H9 (cell line): ENCODE results near the gene LRRC52. TPM values are rescaled to one million over a fixed set of nuclear protein-coding genes. Genes with fewer than 3 reads are reported as not detected.

Source experiments
- DNase-seq: peaks from one replicate; pipeline ENCODE4 v3.0.0-alpha.2; 2017
- H2AFZ ChIP-seq: one replicate; pipeline ENCODE4 v1.6.1; 2013; ENCODE audit warnings: mild to moderate bottlenecking, low read length, control low read depth, moderate library complexity
- H2AK5ac ChIP-seq: 2 replicates; pipeline ENCODE4 v1.6.1; 2013; ENCODE audit warnings: low read length, control low read depth, mixed read lengths; ENCODE audit not compliant: insufficient read length
- H2BK120ac ChIP-seq: one replicate; pipeline ENCODE4 v1.6.1; 2013; ENCODE audit warnings: low read depth, mild to moderate bottlenecking, low read length, control low read depth, inconsistent platforms; ENCODE audit not compliant: poor library complexity, severe bottlenecking
- H2BK12ac ChIP-seq: 2 replicates; pipeline ENCODE4 v1.6.1; 2013; ENCODE audit warnings: low read length, control low read depth, mixed read lengths, low read depth; ENCODE audit not compliant: insufficient read length
- H2BK15ac ChIP-seq: 2 replicates; pipeline ENCODE4 v1.6.1; 2013; ENCODE audit warnings: low read depth, low read length, control low read depth
- H2BK20ac ChIP-seq: one replicate; pipeline ENCODE4 v1.6.1; 2013; ENCODE audit warnings: low read depth, mild to moderate bottlenecking, low read length, control low read depth, inconsistent platforms; ENCODE audit not compliant: poor library complexity, severe bottlenecking
- H2BK5ac ChIP-seq: 2 replicates; pipeline ENCODE4 v1.6.1; 2013; ENCODE audit warnings: low read length, control low read depth, mixed read lengths; ENCODE audit not compliant: insufficient read length
- H3K14ac ChIP-seq: 2 replicates; pipeline ENCODE4 v1.6.1; 2013; ENCODE audit warnings: low read length, control low read depth; ENCODE audit not compliant: insufficient read depth
- H3K18ac ChIP-seq: 2 replicates; pipeline ENCODE4 v1.6.1; 2013; ENCODE audit warnings: low read depth, mild to moderate bottlenecking, mixed read lengths, low read length, control low read depth; ENCODE audit not compliant: insufficient read length
- H3K23ac ChIP-seq: 2 replicates; pipeline ENCODE4 v1.6.1; 2013; ENCODE audit warnings: low read length, control low read depth, mixed read lengths, low read depth; ENCODE audit not compliant: insufficient read length
- H3K23me2 ChIP-seq: 2 replicates; pipeline ENCODE4 v1.6.1; 2013; ENCODE audit warnings: low read depth, mild to moderate bottlenecking, mixed read lengths, low read length, control low read depth; ENCODE audit not compliant: insufficient read length, poor library complexity, severe bottlenecking
- H3K27ac ChIP-seq: 2 replicates; pipeline ENCODE4 v1.5.1; 2013; ENCODE audit warnings: low read length, control low read depth, mixed read lengths, low read depth; ENCODE audit not compliant: insufficient read length
- H3K27me3 ChIP-seq: 2 replicates; pipeline ENCODE4 v1.6.1; 2013; ENCODE audit warnings: low read length, control low read depth, inconsistent platforms; ENCODE audit not compliant: insufficient read depth
- H3K4ac ChIP-seq: 2 replicates; pipeline ENCODE4 v1.6.1; 2013; ENCODE audit warnings: low read depth, mild to moderate bottlenecking, control low read depth, inconsistent platforms, low read length, moderate library complexity
- H3K4me1 ChIP-seq: 2 replicates; pipeline ENCODE4 v1.6.1; 2013; ENCODE audit warnings: low read length, control low read depth, inconsistent platforms; ENCODE audit not compliant: insufficient read depth
- H3K4me2 ChIP-seq: 2 replicates; pipeline ENCODE4 v1.6.1; 2013; ENCODE audit warnings: low read length, control low read depth, mixed read lengths; ENCODE audit not compliant: insufficient read length, insufficient read depth
- H3K56ac ChIP-seq: 2 replicates; pipeline ENCODE4 v1.6.1; 2013; ENCODE audit warnings: low read depth, mild to moderate bottlenecking, mixed read lengths, low read length, control low read depth; ENCODE audit not compliant: insufficient read length
- H3K79me1 ChIP-seq: 2 replicates; pipeline ENCODE4 v1.6.1; 2013; ENCODE audit warnings: low read depth, mild to moderate bottlenecking, moderate library complexity, low read length, control low read depth, inconsistent platforms; ENCODE audit not compliant: insufficient read depth, poor library complexity, severe bottlenecking
- H3K79me2 ChIP-seq: 2 replicates; pipeline ENCODE4 v1.6.1; 2013; ENCODE audit warnings: low read length, control low read depth, inconsistent platforms; ENCODE audit not compliant: insufficient read depth
- H3K9ac ChIP-seq: 2 replicates; pipeline ENCODE4 v1.6.1; 2013; ENCODE audit warnings: low read length, control low read depth, mixed read lengths; ENCODE audit not compliant: insufficient read length; ENCODE audit errors: extremely low read depth
- H3K9me3 ChIP-seq: one replicate; pipeline ENCODE4 v1.6.1; 2013; ENCODE audit warnings: low read depth, low read length, inconsistent platforms; ENCODE audit not compliant: control insufficient read depth
- H3T11ph ChIP-seq: one replicate; pipeline ENCODE4 v1.6.1; 2013; ENCODE audit warnings: mild to moderate bottlenecking, low read length, control low read depth, inconsistent platforms
- H4K20me1 ChIP-seq: one replicate; pipeline ENCODE4 v1.6.1; 2013; ENCODE audit not compliant: control insufficient read depth, insufficient read length, insufficient read depth
- H4K5ac ChIP-seq: 2 replicates; pipeline ENCODE4 v1.6.1; 2013; ENCODE audit warnings: low read depth, mild to moderate bottlenecking, mixed read lengths, low read length, control low read depth; ENCODE audit not compliant: insufficient read length
- H4K8ac ChIP-seq: replicated peaks from 2 replicates; pipeline ENCODE4 v1.6.1; 2013; ENCODE audit warnings: low read length, control low read depth, mixed read lengths, low read depth; ENCODE audit not compliant: insufficient read length
- H4K91ac ChIP-seq: 2 replicates; pipeline ENCODE4 v1.6.1; 2013; ENCODE audit warnings: low read depth, mild to moderate bottlenecking, moderate library complexity, mixed read lengths, low read length, control low read depth; ENCODE audit not compliant: insufficient read length
- H3K27ac Mint-ChIP-seq, 3 experiments: 2 replicates in 2 of 3; 3 replicates in 1 of 3; pipeline ENCODE4 v1.8.0; 2020 to 2021; ENCODE audit warnings: mixed read lengths in 3 of 3, mild to moderate bottlenecking in 1 of 3, moderate library complexity in 1 of 3
- H3K27me3 Mint-ChIP-seq: 2 replicates; pipeline ENCODE4 v1.8.0; 2021; ENCODE audit warnings: low read depth, mild to moderate bottlenecking, moderate library complexity, mixed read lengths
- H3K36me3 Mint-ChIP-seq, 3 experiments: 2 replicates in 2 of 3; 3 replicates in 1 of 3; pipeline ENCODE4 v1.8.0; 2020 to 2021; ENCODE audit warnings: low read depth in 3 of 3, mixed read lengths in 3 of 3; ENCODE audit not compliant: insufficient read depth in 1 of 3
- H3K4me1 Mint-ChIP-seq, 2 experiments: 2 replicates each; pipeline ENCODE4 v1.8.0; 2020; ENCODE audit warnings: mixed read lengths in 2 of 2
- H3K4me3 Mint-ChIP-seq, 2 experiments: 2 replicates in 1 of 2; 3 replicates in 1 of 2; pipeline ENCODE4 v1.8.0; 2020 to 2021; ENCODE audit warnings: mild to moderate bottlenecking in 2 of 2, mixed read lengths in 2 of 2, moderate library complexity in 1 of 2
- H3K9me3 Mint-ChIP-seq, 2 experiments: 2 replicates in 1 of 2; 3 replicates in 1 of 2; pipeline ENCODE4 v1.8.0; 2020; ENCODE audit warnings: mild to moderate bottlenecking in 2 of 2, mixed read lengths in 2 of 2, moderate library complexity in 1 of 2
- CTCF ChIP-seq: fragments of 200-600 bp; sonication (generic); conservative IDR thresholded peaks from 3 replicates; pipeline ENCODE4 v1.8.0; 2021; ENCODE audit warnings: antibody characterized with exemption, mild to moderate bottlenecking
- WGBS: extraction: QIAGEN DNeasy Blood & Tissue Kit; methylation state at CpG from one replicate; pipeline ENCODE4 v1.1.7; 2013; ENCODE audit warnings: missing lambda C conversion rate, low lambda C conversion rate, mixed read lengths; ENCODE audit not compliant: insufficient read length; ENCODE audit errors: extremely low coverage; 5-methylcytosine and 5-hydroxymethylcytosine counted together
- total RNA-seq: library from RNA; stranded (reverse); gene quantifications from 2 replicates; pipeline ENCODE4 v1.2.1, GENCODE V29; 2021

Gene LRRC52
- total RNA-seq, 1 experiment from 2014 or later = not detected

GRCh38 chr1:165563551-165563950, 19.8 kb downstream of the LRRC52 start:
- Histone ChIP-seq H4K20me1 (no peaks in the 10 kb centered on the region), H3K9me3 (no peaks in the 10 kb centered on the region), H4K8ac (no peak overlapping the region), H3T11ph (no peak overlapping the region), H3K4me1 (no peaks in the 10 kb centered on the region; the same call in 1 of the 2 replicates), H2BK5ac (no peak overlapping the region), H3K23me2 (no peaks in the 10 kb centered on the region), H2AK5ac (no peak overlapping the region), H3K23ac (no peak overlapping the region), H3K18ac (no peak overlapping the region), H2BK15ac (no peak overlapping the region), H3K4ac (no peak overlapping the region), H3K56ac (no peak overlapping the region), H4K91ac (no peak overlapping the region), H4K5ac (no peak overlapping the region), H3K27me3 (no peaks in the 10 kb centered on the region), H2AFZ (no peak overlapping the region), H2BK20ac (no peak overlapping the region), H2BK120ac (no peak overlapping the region), H3K4me2 (no peak overlapping the region), H3K79me1 (no peaks in the 10 kb centered on the region), H3K9ac (no peak overlapping the region), H3K14ac (no peak overlapping the region), H3K27ac (no peak overlapping the region), H3K79me2 (no peaks in the 10 kb centered on the region), H2BK12ac (no peak overlapping the region)
- Mint-ChIP-seq H3K36me3 (no peaks in the 10 kb centered on the region), H3K27ac (no peak overlapping the region), H3K4me1 (peaks cover 10 to 16% of the 10 kb centered on the region in 2 experiments), H3K9me3 (no peaks in the 10 kb centered on the region), H3K27me3 (peaks cover 36% of the 10 kb centered on the region), H3K4me3 (no peak overlapping the region)
- WGBS = no CpG with 5 or more reads among the region's 15 CpGs
- TF ChIP-seq CTCF = no peak
- DNase-seq = no peak
